ENCODE results near the gene SPINT3.
"Not testable (repeated sequence)": the region's sequence is repeated elsewhere in the genome, so short reads cannot be mapped to it uniquely, and the experiment has no call there.

Gene SPINT3

GRCh38 chr20:45502561-45502960 lies 12.9 kb downstream of the SPINT3 start:
- no peak for DNase-seq (ENCODE audit: low read depth)

GRCh38 chr20:45501600-45501999 lies 13.8 kb downstream of the SPINT3 start:
- no peak for DNase-seq (ENCODE audit: low read depth)

- no peak for DNase-seq (ENCODE audit: low read depth)
Measured at GRCh38 chr20:45500022-45500421, 15.4 kb downstream of the SPINT3 start.

GRCh38 chr20:45497971-45498494 lies 17.4 kb downstream of the SPINT3 start:
- no peak for DNase-seq (ENCODE audit: low read depth)

DNA sequence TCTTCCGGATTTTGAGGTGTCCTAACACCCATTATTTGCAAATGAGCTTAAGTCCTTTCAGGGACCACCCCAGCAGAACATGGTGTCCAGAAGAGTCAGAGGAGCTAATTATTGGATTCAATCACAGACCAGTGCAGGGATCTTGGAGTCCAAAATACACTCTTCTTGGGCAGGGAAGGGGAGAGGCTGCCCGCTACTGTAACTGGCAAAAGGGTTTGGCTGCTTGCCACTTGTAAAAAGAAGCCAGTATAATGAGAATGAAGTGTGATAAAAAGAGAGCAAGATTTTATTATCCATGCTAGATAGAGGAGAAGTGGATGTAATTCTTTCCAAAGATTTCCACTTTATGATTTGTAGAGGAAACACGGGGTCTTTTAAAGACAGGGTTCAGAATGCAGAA lies 19.3 kb downstream of the SPINT3 start:
- no peak for DNase-seq (ENCODE audit: low read depth)

GRCh38 chr20:45495501-45495941 lies 19.9 kb downstream of the SPINT3 start:
- DNase-seq (ENCODE audit: low read depth): no peak

DNA sequence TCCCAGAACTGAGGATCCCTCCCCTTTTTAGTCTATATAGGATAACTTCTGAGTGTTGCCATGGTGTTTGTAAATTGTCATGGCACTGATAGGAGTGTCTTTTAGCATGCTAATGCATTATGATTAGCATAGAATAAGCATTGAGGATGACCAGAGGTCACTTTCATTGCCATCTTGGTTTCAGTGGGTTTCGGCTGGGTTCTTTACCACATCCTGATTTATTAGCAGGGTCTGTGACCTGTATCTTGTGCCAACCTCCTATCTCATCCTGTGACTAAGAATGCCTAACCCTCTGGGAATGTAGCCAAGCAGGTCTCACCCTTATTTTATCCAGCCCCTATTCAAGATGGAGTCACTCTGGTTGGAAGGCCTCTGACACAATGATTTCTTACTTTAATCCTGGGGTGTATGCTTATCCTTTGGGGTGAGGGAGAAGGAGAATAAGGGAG lies 26.3 kb downstream of the SPINT3 start:
- DNase-seq (ENCODE audit: low read depth): no peak

DNA sequence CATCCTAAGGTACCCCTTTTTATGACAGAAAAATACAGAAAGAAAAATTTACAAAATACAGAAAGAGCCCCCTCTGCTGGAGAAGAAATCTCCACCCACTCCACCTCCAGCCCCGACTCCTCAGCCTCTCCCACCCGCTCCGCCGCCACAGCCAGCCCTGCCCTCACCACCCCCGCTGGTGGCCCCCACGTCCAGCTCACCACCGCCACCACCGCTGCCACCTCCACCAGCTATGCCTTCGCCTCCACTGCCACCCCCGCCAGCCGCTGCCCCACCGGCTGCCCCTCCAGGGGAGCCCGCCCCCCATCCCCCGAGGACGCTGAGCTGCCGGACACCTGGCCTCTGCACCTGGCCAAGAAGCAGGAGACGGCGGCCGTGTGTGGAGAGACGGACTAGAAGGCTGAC lies 28.2 kb downstream of the SPINT3 start:
- DNase-seq (ENCODE audit: low read depth): no peak

DNA sequence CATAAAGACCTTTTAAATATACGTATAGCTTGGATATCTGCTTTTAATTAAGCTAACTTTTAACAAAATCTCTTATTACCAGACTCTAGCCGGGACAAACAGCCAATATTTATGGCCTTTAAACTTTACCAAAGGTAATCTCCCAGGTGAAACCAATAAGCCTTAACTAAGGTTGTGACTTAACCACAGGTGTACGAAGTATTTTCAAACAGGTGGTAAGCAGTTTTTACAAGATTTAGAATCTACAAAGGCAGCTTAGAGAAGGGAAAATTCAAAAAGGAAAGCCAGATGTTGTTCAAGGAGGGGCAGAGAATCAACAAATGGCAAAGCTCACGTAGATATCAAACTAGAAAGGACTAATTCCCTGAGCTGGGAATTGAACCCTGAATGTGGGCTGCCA lies 30.0 kb downstream of the SPINT3 start:
- no peak for DNase-seq (ENCODE audit: low read depth)

GRCh38 chr20:45484676-45485075 lies 30.7 kb downstream of the SPINT3 start:
- DNase-seq (ENCODE audit: low read depth): no peak

DNA sequence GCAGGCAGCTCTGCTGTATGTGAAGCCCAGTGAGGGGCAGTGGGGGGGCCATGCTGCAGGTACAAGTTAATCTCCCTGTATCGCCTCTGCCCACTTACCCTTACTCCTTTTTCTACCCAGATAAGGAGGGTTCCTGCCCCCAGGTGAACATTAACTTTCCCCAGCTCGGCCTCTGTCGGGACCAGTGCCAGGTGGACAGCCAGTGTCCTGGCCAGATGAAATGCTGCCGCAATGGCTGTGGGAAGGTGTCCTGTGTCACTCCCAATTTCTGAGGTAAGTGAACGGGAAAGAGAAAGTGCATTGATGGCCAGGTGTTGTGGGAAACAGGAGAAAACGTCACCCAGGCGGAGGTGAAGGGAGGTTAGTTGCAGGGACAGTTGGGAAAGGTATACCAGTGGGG lies 35.6 kb downstream of the SPINT3 start:
- no peak for DNase-seq (ENCODE audit: low read depth)

DNA sequence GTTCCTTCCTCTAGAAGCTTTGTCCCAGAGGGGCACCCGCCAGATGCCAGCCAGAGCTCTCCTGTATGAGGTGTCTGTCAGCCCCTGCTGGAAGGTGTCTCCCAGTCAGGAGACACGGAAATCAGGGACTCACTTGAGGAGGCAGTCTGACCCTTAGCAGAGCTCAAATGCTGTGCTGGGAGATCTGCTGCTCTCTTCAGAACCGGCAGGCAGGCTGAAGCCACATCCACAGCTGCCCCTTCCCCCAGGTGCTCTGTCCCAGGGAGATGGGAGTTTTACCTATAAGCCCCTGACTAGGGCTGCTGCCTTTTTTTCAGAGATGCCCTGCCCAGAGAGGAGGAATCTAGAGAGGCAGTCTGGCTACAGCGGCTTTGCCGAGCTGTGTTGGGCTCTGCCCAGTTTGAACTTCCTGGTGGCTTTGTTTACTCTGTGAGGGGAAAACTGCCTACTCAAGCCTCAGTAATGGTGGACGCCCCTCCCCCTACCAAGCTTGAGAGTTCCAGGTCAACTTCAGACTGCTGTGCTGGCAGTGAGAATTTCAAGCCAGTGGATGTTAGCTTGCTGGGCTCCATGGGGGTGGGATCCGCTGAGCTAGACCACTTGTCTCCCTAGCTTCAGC lies 37.8 kb downstream of the SPINT3 start:
- not testable (repeated sequence) for DNase-seq (ENCODE audit: low read depth)

GRCh38 chr20:45472286-45472685 lies 43.1 kb downstream of the SPINT3 start:
- not testable (repeated sequence) for DNase-seq (ENCODE audit: low read depth)

GRCh38 chr20:45470937-45471336 lies 44.5 kb downstream of the SPINT3 start:
- no peak for DNase-seq (ENCODE audit: low read depth)

DNA sequence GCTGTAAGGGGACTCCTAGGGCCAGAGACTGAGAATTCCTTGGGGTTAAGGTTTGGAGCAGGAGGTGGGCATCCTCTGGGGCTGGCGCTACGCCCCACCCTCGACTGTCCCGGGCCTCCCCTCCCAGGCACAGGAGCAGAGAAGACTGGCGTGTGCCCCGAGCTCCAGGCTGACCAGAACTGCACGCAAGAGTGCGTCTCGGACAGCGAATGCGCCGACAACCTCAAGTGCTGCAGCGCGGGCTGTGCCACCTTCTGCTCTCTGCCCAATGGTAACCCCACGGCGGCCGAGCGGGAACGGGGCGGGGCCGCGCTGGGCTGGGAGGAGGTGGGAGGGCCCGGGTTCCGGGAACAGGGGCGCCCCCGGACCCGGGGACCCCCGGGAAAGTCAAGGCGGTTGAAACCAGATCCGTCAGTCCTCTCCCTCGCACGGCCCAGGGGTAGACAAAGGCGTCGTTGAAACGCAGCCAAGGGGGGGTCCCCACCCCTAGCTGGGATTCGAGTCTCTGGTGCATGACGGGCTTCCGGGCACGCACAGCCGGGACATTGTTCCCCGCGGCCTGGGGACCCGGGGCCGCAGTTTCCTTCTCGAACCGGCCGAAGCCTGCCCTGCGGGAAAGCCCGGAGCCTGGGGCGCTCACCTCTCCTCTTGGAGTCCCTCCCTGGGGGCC lies 45.0 kb downstream of the SPINT3 start:
- DNase-seq (ENCODE audit: low read depth): no peak

- no peak for DNase-seq (ENCODE audit: low read depth)
Measured at GRCh38 chr20:45469336-45470261, 45.8 kb downstream of the SPINT3 start, which contains the start of gene WFDC2. WFDC2 (plus strand) TSS chr20:45469753; CDS start chr20:45469782, 29 bp downstream.

- no peak for DNase-seq (ENCODE audit: low read depth)
Measured at GRCh38 chr20:45467861-45468260, 47.6 kb downstream of the SPINT3 start.

DNA sequence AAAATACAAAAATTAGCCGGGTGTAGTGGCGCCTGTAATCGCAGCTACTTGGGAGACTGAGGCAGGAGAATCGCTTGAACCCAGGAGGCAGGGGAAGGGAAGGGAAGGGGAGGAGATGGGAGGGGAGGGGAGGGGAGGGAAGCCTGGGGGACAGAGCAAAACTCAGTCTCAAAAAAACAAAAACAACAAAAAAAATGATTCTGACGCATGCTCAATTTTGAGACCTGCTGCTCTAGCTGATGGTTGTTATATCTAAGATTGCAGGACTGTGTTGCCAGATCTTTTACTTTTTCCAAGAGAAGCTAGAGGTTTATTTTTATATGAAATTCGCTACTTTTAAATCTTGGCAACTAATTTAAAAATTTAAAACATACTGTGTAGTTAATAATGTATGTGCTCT lies 48.2 kb downstream of the SPINT3 start:
- no peak for DNase-seq (ENCODE audit: low read depth)

DNA sequence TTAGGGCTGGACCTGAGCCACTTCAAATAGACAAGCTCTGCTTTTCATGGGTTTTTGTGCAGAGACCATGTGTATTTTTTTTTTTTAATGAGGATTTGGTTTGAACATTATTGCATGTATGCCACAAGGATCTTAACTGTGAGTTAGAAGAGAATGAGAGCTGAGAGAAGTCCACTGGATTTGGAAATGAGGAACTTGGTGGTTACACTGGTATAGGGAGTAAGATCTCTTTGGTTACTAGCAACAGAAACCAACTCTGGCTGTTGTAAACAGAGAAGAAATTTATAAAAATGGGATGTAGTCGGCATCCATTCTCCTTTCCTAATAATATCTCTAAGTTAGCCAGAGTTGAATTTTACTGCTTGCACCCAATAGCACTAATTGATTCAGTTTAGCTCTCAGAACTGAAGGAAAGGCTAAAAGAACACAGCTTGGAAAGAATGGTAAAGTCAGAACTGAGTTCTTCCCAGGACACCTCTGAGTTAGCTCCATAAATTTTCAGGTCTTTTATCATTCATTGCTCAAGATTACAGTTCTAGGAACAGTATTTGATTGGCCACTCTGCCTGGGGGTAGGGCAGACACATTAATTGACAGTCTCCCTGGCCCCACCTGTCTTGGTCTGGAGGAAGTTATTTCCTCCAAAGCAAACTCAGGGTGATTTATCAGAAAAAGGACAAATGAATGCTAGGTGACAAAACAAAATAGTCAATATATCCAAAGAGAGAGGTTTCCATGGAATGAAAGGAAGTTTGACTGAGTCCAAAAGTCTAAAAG lies 49.7 kb downstream of the SPINT3 start:
- no peak for DNase-seq (ENCODE audit: low read depth)

DNA sequence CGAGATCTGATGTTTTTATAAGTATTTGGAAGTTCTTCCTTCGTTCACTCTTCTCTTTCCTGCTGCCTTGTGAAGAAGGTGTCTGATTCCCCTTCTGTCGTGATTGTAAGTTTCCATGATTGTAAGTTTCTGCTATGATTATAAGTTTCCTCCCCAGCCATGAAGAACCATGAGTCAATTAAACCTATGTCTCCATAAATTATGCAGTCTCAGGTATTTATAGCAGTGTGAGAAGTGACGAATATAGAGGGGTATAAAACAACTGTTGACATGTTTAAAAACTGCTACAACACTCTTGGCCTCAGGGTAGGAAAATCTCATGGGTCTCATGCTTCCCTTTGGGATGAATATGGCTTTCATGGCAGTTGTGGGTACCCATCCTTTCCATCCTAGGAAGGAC lies 51.7 kb downstream of the SPINT3 start:
- no peak for DNase-seq (ENCODE audit: low read depth)

DNA sequence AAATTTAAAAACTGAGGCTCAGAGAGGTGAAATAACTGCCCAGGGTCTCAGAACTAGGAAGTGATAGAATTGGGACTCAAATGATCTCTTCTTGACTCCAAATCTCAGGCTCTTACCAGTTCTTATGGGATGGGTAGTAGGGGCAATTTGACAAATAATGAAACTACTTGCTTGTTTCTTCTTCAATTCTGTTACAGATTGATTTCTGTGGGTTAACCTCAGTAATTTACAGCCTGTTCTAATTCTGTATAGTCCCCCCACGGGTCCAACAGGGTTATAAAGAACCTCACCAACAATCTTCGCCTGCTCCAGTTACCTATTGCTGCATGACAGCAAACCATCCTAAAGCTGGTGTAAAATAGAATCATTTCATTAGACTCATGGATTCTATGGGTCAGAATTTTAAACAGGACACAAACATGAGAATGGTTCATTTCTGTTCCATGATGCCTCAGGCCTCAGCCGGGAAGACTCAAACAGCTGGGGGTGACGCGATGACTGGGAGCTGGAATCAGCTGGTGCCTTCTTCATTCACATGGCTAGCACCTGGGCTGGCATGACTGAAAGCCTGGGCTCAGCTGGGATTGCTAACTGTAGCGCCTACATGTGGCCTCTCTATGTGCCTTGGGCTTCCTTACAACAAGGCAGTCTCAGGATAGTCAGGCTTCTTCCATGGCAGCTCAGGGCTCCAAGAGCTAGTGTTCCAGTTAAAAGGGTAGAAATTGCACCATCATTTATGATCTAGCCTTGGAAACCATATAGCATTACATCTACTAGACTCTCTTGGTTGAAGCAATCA lies 52.5 kb downstream of the SPINT3 start:
- no peak for DNase-seq (ENCODE audit: low read depth)
